ENCODE results near the gene ETV6.

Gene ETV6

DNA sequence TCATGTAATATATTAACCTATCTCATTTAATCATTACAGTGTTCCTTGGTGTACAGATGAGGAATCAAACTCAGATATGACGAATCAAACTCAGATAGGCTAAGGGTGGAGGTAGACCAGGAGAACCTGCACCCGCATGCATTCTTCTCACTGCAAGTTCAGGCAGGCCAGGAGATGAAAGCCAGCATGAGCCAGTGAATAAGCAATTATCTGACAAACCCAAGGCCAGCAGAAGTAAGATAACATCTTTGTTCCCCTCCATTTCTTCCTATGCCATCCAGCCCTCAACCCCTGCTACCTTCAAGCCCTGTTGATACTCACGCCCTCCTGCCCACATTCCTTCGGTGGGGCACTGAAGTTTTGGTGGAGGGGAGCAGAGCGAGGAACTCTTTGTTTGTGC lies 152.2 kb downstream of the ETV6 start:
- DNase-seq (ENCODE audit: low read depth): no peak

DNA sequence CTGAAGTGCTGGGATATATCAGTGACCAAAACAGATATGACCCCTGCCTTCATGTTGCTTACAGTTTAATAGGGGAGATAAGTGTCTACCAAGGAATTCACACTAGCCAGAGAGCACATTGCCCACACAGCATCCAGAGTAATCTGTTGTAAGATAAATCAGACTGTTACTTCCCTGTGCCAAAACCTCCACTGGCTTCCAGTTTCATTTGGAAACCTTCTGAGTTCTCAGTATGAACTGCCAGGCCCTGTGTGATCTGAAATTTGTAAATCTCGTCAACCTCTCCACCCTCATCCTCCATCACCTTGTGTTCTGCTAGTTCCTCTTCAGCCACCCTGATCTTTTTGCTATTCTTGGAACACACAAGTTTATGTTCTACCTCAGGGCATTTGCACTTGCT lies 154.7 kb downstream of the ETV6 start:
- no peak for DNase-seq (ENCODE audit: low read depth)

DNA sequence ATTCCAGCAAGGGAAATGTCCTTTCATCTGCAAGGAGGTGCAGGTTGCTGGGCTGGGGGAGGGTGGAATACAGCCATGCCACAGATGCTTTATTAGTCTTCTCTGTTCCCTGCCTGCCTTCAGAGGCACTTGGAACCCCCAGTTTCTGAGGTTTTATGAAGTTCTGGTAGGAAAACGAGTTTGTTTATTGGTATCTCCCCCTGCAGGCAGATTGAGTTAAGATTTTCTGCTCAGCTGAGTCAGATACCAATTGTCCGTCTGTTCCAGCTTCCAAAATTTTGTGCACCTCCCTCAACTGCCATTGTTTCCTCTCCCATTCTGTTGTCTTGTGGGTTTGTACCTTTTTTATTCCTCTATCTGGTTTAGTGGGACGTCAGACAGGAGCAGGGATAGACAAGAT lies 155.6 kb downstream of the ETV6 start:
- no peak for DNase-seq (ENCODE audit: low read depth)

DNA sequence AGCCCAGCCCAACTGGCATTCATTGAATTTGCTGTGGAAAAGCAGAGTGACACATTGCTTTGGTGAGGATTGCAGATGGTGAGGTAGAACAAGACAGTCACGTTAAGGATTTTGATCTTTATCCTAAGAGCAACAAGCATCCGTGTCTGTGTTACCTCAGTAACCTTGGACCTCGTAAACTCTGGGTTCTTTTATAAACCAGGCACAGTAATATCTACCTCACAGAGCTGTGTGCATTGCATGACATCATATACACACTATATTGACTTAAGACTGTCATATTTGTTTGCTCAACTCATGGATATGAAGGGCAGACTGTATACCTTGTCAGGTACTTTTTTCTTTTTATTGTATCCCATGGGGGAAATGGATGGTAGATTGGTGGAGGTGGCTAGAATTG lies 156.2 kb downstream of the ETV6 start:
- DNase-seq (ENCODE audit: low read depth): no peak

DNA sequence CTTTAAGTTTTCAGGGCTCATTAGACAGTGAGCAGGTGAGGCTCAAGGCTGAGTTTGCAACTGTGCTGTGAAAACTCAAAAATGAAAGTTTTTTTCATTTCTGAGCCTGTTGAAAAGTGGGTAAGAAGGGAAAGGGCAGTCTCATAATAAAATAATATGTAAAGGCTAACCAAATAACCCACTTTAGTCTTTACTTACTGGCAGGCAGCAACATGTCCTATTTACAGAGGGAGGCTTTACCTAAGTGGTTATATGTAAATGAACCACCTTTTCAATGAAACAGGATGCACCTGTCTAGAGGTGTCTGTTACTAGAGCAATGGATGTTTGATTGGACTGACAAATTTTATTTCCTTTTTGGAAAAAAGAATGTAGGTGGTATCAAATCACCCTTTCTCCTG lies 158.0 kb downstream of the ETV6 start:
- no peak for DNase-seq (ENCODE audit: low read depth)

DNA sequence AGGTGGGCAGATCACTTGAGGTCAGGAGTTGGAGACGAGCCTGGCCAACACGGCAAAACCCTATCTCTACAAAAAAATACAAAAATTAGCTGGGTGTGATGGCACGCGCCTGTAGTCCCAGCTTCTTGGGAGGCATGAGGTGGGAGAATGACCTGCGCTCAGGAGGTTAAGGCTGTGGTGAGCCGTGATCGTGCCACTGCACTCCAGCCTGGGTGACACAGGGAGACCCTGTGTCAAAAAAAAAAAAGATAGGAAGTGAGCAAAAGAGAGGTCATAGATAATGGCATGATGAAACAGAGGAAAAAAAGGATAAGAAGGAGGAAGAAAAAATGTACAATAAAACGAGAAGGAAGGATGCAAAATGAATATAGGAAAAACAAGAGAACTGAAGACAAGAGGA lies 159.5 kb downstream of the ETV6 start:
- DNase-seq (ENCODE audit: low read depth): no peak

DNA sequence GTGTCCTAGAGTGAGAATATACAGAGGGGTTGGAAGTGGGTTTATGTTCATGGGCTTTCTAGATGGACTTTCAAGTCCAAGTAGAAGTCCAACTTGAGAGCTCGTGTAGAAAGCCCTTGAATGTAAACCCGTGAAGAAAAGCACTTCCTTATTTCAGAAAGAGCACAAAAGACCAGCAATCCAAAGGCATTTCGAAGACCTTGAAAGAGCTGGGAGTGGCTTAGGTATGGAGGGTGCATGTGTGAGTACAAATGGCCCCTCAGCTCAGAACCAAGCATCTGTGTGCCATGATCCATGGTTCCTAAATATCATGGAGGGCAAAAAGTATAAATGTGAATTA lies 160.7 kb downstream of the ETV6 start:
- DNase-seq (ENCODE audit: low read depth): no peak

DNA sequence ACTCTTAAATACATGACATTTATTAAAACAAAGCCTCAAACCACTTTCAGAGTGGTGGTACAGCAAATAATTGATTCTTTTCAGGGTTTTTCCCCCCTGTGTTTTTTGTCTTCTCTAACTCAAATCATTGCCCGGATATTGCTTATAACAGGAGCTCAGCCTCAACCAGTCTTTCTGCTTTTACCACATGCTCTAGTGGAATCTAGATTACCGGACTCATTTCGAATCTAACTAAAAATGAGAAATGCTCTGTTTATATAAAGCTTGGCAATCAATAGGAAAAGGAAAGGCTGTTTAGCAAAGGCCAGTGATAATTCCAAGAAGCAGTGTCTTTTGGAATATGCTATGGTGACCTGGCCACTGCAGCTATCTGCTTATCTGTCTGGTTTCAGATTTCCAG lies 161.5 kb downstream of the ETV6 start:
- no peak for DNase-seq (ENCODE audit: low read depth)

DNA sequence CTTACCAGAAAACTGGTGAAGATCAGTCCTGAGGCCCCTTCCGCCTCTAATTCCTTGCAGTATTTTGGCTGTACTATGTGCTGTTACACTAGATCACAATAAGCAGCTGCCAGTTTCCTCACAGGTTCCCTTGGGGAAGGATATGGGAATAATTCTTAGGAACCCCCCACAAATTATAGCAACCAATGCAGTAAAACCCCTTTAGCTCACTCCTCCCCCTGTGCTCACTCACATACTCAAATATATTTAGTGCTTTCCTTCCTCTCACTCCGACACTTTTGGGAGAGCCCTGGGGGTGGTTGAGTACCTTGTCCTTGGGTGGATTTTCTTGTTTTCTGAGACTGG lies 162.7 kb downstream of the ETV6 start:
- no peak for DNase-seq (ENCODE audit: low read depth)

DNA sequence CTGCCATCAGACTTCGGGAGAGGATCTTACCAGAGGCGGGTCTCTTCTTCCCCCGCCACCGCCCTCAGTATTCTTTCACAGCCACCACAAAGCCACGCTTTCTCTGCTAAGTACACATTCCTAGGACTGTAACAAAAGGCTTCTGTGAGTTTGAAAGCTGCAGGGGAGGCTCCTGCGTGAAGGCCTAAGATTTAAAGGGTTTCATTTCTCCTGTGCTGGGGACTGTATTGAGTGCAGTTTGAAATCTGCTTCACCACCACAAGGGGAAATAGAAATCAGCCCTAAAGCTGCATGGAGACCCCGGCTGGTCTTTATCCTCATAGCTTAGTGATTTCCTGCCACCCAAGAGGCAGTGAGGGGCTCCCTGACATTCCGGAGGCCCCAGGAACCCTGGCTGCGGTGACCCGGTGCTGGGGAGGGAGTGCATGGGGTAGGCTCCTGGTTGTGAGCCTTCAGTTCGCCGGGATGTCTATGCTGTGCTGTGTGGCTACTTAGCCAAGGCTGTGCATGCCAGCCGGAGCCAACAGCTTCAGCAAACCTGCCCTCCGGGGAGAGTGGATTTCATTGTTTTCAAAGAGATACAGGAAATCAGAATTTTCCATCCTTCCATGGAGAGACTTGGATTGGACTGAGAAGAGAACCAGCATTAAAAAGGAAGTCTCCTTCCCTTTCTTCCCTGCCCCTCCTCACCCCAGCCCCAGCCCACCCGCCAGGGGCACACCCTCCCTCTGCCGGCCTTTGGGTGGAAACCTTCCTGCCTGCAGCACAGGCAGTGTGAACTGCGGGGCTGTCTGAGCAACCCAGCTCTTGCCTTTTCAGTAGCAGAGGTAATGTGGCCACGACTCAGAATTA lies 163.3 kb downstream of the ETV6 start:
- no peak for DNase-seq (ENCODE audit: low read depth)

DNA sequence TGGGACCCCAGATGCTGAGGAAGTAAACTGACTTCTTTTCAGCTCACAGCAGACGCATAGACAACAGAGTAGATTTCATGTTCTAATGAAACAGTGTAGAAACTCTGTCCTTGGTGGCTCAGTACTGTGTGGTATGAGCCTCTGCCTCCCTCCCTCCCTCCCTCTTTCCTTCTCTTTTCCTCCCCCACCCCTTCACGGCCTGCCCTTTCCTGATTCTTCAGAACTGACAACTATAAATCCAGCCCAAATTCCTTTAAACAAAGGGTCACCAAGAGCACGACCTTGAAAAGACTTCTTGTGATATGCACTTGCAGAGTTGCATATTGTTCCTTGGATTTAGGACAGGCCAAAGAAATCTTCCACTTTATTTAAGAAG lies 164.0 kb downstream of the ETV6 start:
- DNase-seq (ENCODE audit: low read depth): no peak

DNA sequence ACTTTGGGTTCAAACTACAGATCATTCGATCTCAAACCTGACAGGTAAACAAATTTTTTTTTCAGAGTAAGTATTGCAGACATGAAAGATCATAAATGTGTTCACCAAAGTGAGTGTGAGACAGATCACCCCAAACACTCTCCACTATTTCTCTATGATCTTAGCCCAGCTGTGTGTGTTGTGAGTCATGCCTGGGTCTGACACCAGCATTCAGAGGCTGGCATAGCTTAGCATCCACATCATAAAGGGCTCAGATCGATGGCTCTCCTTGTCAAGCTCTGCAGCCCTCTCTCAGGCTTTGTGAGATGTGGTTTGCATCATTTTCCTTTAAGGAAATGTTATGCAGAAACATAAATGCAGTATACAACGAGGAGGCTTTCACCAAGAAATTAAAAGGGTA lies 164.9 kb downstream of the ETV6 start:
- no peak for DNase-seq (ENCODE audit: low read depth)

DNA sequence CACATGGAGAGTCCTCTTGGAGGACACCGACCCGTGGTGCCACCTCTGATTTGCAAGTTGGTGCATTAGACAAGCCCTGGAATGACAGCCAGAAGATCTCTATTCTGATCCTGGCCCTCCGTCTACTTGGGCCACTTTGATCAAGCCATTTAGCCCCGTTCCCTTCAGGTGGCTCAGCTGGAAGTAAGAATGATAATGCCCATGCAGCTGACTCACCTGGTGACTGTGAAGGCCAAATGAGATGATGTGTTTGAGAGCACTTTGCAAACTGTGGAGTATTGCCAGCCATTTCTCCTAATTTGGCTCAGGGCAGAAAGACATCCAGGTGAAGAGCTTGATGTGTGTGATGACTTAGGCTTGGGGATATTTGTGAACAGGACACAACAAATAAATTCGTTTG lies 165.9 kb downstream of the ETV6 start:
- DNase-seq (ENCODE audit: low read depth): no peak

DNA sequence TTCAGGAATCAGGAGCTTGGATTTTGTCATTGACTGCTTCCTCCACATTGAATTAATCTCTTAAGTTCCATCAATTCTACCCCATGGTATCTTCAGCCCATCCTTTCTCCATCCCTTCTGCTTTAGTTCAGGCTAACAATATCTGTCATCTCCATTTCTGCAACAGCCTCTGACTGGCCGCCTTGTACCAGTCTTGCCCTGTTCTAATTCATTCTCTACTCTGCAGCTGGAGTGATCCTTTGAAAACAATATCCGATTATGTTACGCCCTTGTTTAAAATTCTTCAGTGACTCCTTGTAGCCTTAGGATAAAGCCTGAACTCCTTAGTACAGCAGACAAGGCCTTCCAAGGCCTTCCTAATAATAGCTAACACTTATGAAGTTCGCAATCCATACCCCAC lies 170.2 kb downstream of the ETV6 start:
- DNase-seq (ENCODE audit: low read depth): no peak

DNA sequence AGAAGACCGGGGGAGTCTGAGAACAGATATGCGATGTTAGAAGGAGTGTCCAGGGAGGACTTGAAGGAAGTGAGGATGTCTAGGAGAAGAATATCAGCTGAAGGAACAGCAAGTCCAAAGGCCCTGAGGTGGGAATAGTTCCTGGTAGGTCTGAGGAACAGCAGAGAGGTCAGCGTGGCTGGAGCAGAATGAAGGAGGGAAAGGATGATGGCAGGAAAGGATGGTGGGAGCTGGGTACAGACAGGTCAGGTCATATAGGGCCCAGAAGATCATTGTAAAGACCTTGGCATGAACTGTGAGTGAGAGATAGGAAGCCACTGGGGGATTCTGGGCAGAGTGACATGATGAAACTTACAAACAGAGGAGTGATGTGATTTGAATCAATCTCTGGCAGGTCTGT lies 171.0 kb downstream of the ETV6 start:
- DNase-seq (ENCODE audit: low read depth): no peak

DNA sequence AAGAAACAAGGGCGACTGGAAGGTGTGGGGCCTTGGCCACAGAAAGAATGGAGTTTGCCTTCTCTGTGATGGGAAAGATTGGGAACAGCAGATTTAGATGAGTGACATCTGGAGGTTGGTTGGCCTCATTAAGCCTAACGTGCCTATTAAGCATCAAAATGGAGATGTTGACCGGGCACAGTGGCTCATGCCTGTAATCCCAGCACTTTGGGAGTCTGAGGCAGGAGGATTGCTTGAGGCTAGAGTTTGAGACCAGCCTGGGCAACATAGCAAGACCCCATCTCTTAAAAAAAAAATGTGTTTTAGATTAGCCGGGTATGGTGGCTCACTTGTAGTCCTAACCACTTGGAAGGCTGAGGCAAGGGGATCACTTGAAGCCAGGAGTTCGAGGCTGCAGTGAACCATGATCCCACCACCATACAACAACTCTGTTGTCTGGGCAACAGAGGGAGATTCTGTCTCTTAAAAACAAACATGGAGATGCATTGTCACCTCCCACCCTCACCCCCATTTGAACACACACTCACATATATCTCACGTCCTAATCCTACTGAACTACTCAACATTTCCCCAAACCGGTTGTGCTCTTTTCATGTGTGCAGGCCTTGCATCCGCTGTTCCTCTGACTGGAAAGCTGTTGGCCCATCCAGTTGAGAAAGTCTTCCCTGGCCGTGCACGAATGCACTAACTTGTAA lies 172.1 kb downstream of the ETV6 start:
- no peak for DNase-seq (ENCODE audit: low read depth)

DNA sequence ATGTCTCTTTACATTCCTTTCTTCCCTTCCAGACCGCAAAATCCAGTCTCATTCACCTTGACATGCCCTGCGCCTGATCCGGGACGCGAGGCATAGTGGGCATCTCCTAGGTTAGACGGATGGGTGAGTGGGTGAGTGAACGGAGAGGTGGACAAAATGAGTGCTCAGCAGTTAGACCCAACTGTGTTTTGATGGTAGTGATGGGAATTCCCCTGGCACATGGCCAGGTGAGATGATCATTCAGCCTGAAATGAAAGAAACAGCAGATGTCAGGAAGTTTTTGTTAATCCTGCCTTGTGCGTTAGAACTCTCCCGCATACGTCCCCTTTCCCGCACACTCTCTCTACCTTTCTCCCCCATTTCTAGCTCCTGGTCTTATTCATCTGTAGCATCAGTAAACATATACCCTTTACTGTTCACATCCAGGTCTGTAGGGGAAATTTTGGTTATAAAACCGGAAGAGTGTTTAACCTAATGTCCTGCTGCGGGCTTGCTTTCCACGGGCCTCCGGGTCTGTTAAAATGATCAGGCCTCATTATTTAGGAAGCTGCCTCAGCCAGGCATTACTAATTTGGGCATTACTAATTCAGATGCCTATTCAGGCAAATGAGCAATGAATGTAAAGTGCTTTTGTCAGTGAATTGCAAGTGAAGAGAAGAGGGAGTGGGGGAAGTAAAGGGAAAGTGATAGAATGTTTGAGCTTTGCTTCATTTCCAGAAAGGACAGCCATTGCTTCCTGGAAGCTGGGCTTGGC lies 172.8 kb downstream of the ETV6 start:
- peak; percentile 49 for DNase-seq (ENCODE audit: low read depth)

DNA sequence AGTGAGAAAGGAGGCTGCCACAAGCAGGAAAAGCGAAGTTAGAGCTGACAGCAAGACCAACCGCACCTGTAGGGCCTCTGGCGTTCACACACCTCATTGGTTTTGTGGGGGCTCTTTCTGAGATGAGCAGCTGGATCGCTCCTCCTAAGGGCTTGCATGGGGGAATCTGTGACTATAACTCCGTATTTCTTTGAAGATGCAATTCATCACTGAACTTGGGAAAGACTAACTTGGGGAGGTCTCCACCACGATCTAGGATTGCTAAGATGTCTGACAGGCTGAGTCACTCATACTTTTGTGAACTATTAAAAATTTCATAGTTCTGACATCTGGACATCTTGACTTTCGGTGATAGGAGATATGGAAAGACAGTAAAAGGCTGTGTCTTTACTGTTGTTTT lies 173.6 kb downstream of the ETV6 start:
- DNase-seq (ENCODE audit: low read depth): no peak

DNA sequence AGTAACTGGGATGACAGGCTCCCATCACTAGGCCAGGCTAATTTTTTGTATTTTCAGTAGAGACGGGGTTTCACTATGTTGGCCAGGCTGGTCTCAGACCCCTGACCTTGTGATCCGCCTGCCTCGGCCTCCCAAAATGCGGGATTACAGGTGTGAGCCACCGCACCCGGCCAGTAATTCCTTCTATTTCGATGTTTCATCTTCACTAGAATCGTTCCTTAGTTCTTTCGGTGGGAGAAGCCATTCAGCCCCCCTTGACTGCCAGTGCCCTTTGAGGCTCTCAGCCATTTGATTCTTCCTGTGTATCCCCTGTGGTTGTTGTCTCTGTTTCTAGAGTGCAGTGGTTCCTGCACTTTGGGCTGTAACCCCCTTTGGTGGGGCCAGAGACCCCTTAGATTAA lies 174.1 kb downstream of the ETV6 start:
- DNase-seq (ENCODE audit: low read depth): no peak

DNA sequence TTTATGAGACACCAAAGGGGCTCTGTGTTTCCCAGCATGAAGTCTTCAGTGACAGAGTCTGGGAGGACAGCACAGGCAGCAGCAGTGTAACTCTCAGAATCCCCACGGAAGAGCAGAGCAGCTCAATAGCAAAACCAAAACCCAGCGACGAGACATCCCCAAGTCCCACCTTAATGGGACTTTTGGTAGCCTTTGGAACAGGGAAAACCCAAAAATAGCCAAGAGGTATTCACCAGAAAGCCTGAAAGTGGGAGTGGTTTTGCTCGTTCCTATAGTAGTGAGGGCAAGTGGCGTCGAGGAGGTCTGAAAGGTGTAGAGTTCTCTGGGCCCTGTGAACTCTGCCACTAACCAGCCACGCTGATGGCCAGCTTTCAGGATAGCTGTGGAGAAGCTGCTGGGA lies 174.6 kb downstream of the ETV6 start:
- no peak for DNase-seq (ENCODE audit: low read depth)

DNA sequence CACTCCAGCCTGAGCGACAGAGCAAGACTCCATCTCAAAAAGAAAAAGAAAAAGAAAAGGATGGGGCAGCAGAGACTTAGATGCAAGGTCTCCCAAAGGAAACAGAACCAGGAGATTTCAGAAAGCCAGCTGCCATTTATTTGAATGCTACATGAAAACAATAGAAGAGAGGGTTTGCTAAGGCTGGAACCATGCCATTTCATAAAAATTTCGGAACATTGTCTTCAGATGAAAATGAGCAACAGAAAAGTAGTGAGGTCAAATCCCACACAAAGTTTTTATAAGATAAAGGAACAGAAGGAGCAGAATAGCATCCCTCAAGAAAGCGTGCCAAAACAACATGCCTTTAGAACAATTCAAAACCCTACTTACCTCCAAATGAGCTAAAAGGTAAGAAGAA lies 175.3 kb downstream of the ETV6 start:
- no peak for DNase-seq (ENCODE audit: low read depth)

DNA sequence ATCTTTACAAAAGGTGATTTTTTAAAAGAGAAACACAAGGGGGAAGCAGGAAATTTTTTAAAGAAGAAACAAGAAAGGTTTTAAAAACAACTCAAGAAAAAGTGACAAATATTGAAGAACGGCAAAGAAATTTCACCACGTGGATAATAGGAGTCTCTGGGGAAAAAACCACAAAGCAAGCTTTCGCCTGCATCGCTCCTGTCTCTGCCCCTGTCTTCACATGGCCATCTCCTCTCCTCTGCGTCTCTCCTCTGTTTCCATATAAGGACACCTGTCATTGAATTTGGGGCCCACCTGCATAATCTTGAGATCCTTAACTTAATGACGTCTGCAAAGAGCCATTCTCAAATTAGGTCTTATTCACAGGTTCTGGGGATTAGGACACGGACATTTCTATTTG lies 175.8 kb downstream of the ETV6 start:
- DNase-seq (ENCODE audit: low read depth): no peak

DNA sequence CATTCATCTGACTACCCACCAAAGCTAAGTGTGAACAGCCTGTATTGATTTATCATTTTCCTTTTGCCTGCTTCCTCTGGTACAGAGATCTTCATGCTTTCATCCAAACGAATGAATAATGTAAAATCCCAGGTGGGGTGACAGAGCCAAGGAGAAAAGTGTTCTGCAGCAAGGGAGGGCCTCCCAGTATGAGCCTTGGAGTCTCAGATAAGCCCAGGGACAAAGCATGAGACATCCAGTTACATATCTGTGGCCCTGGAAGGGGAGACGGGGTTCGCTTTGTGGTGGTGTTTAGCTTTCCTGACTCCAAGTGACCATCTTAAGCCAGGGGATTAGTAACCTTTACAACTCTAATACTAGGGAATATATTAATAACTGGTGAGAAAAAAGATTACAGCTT lies 177.1 kb downstream of the ETV6 start:
- no peak for DNase-seq (ENCODE audit: low read depth)
